ENCODE results near the gene N4BP2. TPM values are rescaled to one million over a fixed set of nuclear protein-coding genes. Genes with fewer than 3 reads are reported as not detected.

Gene N4BP2
- total RNA-seq, 1 experiment from 2014 or later, result 31.7 TPM

GRCh38 chr4:40180356-40180755 is 123.7 kb downstream of the N4BP2 start:
- ChIA-PET CTCF (no interaction called here), POLR2A (no interaction called here)
- Mint-ChIP-seq H3K36me3 (no peaks in the 10 kb centered on the region), H3K4me3 (no peak overlapping the region), H3K27me3 (ENCODE audit: low read depth) (no peaks in the 10 kb centered on the region), H3K9me3 (peaks cover 4% of the 10 kb centered on the region; the same call in 1 of the 2 replicates), H3K4me1 (peaks cover 28% of the 10 kb centered on the region), H3K27ac (no peak overlapping the region)
- ATAC-seq (no peak), DNase-seq (ENCODE audit: low spot score) (no peak)
- no peak for TF ChIP-seq CTCF (IDR thresholded peaks at IDR 0.05)
- TF ChIP-seq, protein P1, sequence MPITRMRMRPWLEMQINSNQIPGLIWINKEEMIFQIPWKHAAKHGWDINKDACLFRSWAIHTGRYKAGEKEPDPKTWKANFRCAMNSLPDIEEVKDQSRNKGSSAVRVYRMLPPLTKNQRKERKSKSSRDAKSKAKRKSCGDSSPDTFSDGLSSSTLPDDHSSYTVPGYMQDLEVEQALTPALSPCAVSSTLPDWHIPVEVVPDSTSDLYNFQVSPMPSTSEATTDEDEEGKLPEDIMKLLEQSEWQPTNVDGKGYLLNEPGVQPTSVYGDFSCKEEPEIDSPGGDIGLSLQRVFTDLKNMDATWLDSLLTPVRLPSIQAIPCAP (CRISPR knock-in tag; IDR thresholded peaks at IDR 0.05), result no peak
- no peak for TF ChIP-seq ZNF416 (CRISPR knock-in tag; IDR thresholded peaks at IDR 0.05)
- TF ChIP-seq, protein P2, sequence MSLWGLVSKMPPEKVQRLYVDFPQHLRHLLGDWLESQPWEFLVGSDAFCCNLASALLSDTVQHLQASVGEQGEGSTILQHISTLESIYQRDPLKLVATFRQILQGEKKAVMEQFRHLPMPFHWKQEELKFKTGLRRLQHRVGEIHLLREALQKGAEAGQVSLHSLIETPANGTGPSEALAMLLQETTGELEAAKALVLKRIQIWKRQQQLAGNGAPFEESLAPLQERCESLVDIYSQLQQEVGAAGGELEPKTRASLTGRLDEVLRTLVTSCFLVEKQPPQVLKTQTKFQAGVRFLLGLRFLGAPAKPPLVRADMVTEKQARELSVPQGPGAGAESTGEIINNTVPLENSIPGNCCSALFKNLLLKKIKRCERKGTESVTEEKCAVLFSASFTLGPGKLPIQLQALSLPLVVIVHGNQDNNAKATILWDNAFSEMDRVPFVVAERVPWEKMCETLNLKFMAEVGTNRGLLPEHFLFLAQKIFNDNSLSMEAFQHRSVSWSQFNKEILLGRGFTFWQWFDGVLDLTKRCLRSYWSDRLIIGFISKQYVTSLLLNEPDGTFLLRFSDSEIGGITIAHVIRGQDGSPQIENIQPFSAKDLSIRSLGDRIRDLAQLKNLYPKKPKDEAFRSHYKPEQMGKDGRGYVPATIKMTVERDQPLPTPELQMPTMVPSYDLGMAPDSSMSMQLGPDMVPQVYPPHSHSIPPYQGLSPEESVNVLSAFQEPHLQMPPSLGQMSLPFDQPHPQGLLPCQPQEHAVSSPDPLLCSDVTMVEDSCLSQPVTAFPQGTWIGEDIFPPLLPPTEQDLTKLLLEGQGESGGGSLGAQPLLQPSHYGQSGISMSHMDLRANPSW (CRISPR knock-in tag; conservative IDR thresholded peaks at IDR 0.05; ENCODE audit: low read depth), result no peak
- TF ChIP-seq TEAD4 (CRISPR knock-in tag; IDR thresholded peaks at IDR 0.05), result no peak
- no peak for TF ChIP-seq FOXP1 (CRISPR knock-in tag; IDR thresholded peaks at IDR 0.05; ENCODE audit: borderline replicate concordance)
- TF ChIP-seq OVOL2 (CRISPR knock-in tag; IDR thresholded peaks at IDR 0.05; ENCODE audit: borderline replicate concordance), result no peak
- TF ChIP-seq ZNF532 (CRISPR knock-in tag; IDR thresholded peaks at IDR 0.05; ENCODE audit: borderline replicate concordance), result no peak
- no peak for TF ChIP-seq RORB (CRISPR knock-in tag; IDR thresholded peaks at IDR 0.05)
- no peak for TF ChIP-seq GRHL2 (CRISPR knock-in tag; IDR thresholded peaks at IDR 0.05; ENCODE audit: insufficient replicate concordance, severe bottlenecking)
- no peak for TF ChIP-seq FOXP4 (CRISPR knock-in tag; IDR thresholded peaks at IDR 0.05)

GRCh38 chr4:40182001-40182400 is 125.4 kb downstream of the N4BP2 start:
- Mint-ChIP-seq H3K9me3 (no peaks in the 10 kb centered on the region), H3K4me1 (peaks cover 33% of the 10 kb centered on the region), H3K27me3 (ENCODE audit: low read depth) (no peaks in the 10 kb centered on the region), H3K36me3 (no peaks in the 10 kb centered on the region), H3K27ac (peak overlapping the region; percentile 42; the same call in 1 of the 2 replicates), H3K4me3 (no peak overlapping the region)
- ChIA-PET CTCF (no interaction called here), POLR2A (no interaction called here)
- no peak for DNase-seq (ENCODE audit: low spot score)
- TF ChIP-seq FOXJ3 (CRISPR knock-in tag; IDR thresholded peaks at IDR 0.05; ENCODE audit: borderline replicate concordance), result no peak
- no peak for TF ChIP-seq PRDM15 (CRISPR knock-in tag; IDR thresholded peaks at IDR 0.05)
- TF ChIP-seq ZNF232 (CRISPR knock-in tag; IDR thresholded peaks at IDR 0.05), result no peak
- no peak for TF ChIP-seq CDX4 (CRISPR knock-in tag; IDR thresholded peaks at IDR 0.05; ENCODE audit: borderline replicate concordance)
- TF ChIP-seq MYBL2 (CRISPR knock-in tag; IDR thresholded peaks at IDR 0.05), result no peak
- no peak for TF ChIP-seq ZMAT4 (CRISPR knock-in tag; IDR thresholded peaks at IDR 0.05)
- TF ChIP-seq NFATC4 (CRISPR knock-in tag; IDR thresholded peaks at IDR 0.05), result no peak
- no peak for ATAC-seq

All from WTC11 (cell line).